NB4 (cell line): Measurements from ENCODE around the gene PEX11B.

Source experiments
- MYC ChIP-seq: IDR thresholded peaks from 2 replicates; pipeline ENCODE4 v1.6.1; 2011; ENCODE audit warnings: low read depth, low read length
- POLR2A ChIP-seq: IDR thresholded peaks from 2 replicates; pipeline ENCODE4 v1.6.1; 2011; ENCODE audit warnings: mild to moderate bottlenecking; ENCODE audit not compliant: insufficient read length; ENCODE audit errors: extremely low read depth
- TF ChIP-seq, protein P1 (sequence below): IDR thresholded peaks from one replicate; pipeline ENCODE4 v1.5.1; 2012; ENCODE audit warnings: low read depth, low read length
- TF ChIP-seq, protein P2 (sequence below): IDR thresholded peaks from 2 replicates; pipeline ENCODE4 v1.6.1; 2011; ENCODE audit warnings: low read depth, low read length

DNA sequence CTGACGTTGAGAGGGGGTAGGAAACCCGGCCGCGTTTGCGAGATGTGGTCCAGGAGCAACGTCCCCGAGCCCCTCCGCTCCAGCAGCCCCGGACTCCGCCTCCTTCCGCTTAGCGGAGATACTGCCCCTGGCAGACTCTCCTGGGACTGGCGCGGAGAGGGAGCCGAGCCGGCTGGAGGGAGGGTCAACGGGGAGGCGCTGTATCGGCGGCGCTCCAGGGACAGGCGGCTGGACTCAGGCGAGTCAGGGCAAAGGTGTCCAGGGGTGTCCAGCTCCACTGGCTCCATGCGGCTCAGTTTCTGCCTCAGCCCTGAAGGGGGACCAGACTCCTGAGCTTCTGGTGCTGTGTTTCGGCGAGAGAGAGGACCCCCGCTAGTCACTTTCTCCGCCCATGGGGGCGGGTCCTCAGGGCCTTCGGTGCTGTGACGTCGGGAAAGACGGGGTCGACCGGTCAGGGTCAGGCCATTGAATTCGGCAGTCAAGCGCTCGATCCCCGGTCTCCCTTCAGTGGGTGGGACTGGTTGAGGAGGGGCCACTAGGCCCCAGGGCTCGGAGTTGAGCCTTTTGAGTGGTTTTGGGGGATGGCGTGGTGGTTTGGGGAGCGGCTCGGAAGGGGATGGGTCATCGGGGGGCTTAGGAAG is 42.1 kb upstream of the PEX11B start:
- TF ChIP-seq MYC (no peak; the same call in none of the 2 replicates), POLR2A (peak; percentile 67)
- TF ChIP-seq, protein P1, sequence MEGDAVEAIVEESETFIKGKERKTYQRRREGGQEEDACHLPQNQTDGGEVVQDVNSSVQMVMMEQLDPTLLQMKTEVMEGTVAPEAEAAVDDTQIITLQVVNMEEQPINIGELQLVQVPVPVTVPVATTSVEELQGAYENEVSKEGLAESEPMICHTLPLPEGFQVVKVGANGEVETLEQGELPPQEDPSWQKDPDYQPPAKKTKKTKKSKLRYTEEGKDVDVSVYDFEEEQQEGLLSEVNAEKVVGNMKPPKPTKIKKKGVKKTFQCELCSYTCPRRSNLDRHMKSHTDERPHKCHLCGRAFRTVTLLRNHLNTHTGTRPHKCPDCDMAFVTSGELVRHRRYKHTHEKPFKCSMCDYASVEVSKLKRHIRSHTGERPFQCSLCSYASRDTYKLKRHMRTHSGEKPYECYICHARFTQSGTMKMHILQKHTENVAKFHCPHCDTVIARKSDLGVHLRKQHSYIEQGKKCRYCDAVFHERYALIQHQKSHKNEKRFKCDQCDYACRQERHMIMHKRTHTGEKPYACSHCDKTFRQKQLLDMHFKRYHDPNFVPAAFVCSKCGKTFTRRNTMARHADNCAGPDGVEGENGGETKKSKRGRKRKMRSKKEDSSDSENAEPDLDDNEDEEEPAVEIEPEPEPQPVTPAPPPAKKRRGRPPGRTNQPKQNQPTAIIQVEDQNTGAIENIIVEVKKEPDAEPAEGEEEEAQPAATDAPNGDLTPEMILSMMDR, result no peak
- TF ChIP-seq, protein P2, sequence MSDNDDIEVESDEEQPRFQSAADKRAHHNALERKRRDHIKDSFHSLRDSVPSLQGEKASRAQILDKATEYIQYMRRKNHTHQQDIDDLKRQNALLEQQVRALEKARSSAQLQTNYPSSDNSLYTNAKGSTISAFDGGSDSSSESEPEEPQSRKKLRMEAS, result peak; percentile 26; the same call in 1 of the 2 replicates
